HG02870 (cell line): ENCODE results near the gene TMEM126B.
"Not testable (repeated sequence)": the region's sequence is repeated elsewhere in the genome, so short reads cannot be mapped to it uniquely, and the experiment has no call there.

Experiments used
- ATAC-seq: cut with Tn5 transposase; IDR thresholded peaks from one replicate; pipeline ENCODE4 v1.9.1; 2021; ENCODE audit warnings: mild to moderate bottlenecking, moderate library complexity; ENCODE audit not compliant: unreplicated experiment

The TMEM126B gene

DNA sequence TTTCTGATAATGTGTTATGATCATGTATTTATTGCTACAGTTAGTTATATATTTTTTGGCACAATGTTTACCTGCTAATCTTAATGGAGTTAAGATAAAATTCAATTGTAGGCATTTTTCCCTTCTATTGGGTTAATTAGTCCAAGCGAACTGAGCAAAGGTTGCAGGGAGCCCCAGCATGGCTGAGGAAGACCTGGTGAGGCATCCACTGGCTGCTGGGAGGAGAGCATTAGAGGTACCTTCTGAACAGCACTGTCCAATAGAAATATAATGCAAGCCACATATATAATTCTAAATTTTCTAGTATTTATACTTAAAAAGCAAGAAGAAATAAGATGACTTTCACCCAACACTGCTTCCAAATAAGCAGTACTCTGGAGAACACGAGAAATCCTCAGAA, 18.7 kb downstream of the TMEM126B start:
- ATAC-seq, result no peak

DNA sequence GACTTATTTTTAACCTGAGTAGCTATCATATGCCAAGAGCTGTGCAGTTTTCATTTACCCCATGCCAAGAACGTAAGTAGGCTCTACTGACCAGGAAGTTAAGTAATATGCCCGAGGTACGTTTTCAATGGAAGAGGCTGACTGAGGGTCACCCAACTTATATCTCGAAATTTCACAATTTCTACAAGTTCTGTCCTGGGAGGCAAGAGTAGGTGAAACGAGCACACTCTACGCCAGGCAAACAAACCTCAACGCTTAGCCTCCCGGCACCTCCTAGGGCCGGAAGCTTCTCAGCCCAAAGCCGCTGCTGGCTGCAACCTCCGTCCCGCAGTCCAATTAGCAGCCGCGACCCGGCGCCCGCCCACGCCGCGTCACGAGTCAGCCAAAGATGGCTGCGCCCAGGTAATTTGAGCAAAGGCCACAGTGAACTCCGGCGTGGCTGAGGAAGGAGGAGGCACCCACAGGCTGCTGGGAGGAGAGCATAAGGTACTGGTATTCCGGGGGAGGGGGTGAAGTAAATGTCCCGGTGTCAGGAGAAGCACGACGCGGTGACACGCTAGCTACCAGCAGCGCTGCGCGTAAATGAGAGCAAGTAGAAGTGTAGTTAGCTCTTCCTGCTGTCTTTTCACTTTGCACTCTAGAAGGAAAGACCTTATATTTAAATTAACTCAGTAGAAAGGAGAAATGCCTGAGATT, 19.4 kb downstream of the TMEM126B start, which contains the start of gene TMEM126A:
Gene TMEM126A (plus strand): TSS at position 364 of the 696 bp plus-strand sequence. CDS start 2,289 bp downstream, outside the sequence.
- ATAC-seq, result peak; percentile 98

DNA sequence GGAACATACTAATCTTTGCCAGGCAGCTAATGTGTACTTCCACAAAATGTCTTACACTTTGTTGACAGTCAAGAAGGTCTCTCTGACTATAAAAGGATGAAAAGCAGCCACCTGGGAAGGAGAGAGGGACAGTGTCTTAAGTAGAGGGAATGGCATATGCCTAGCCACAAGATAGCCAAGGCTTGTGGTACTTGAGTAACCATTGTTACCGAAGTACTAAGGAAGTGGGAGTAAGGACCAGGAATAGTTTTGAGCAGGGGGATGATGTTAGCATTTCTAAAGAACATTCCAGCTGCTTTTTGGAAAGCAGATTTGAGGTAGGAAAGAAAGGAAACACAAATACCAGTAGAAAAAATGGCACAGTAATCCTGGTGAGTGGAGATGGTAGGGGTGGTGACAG, 22.7 kb downstream of the TMEM126B start:
- ATAC-seq, result no peak

DNA sequence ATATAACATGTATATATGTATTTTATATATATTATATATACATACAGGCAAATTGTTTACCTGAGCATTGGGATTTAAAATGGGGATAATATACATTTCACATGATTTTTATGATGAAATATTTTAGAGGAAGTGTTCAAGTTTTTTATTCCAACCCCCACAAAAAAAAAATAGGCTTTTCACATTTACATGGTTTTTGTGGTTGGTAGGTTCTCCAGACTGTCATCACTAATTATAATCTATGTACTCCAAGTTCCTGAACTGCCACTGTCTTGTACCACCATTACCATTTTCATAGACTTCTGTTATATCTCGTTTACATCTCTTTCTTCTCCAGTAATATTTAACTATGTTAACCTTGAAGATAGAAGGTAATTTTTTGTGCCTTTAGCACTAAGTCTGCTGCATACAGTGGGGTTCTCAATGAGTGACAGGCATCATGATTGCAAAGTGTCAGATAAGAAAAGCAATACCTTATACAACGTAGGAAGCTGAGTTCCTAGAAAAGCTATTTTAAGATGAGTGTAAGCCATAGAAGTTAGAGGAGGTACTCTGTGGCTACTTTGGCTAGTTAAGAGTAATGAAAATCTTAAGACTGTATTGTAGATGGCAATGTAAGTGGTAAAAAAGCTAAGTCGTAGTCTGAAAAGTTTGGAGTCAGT, 24.5 kb downstream of the TMEM126B start:
- ATAC-seq, result no peak

DNA sequence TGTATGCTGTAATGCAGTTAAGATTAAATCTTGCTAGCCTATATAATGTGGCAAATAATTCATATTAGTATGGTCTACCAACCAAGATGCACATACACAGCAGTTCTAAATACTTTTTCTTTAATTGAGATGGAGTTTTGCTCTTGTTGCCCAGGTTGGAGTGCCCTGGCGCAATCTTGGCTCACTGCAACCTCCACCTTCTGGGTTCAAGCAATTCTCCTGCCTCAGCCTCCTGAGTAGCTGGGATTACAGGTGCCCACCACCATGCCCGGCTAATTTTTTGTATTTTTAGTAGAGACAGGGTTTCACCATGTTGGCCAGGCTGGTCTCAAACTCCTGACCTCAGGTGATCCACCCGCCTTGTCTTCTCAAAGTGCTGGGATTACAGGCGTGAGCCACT, 25.9 kb downstream of the TMEM126B start:
- not testable (repeated sequence) for ATAC-seq

DNA sequence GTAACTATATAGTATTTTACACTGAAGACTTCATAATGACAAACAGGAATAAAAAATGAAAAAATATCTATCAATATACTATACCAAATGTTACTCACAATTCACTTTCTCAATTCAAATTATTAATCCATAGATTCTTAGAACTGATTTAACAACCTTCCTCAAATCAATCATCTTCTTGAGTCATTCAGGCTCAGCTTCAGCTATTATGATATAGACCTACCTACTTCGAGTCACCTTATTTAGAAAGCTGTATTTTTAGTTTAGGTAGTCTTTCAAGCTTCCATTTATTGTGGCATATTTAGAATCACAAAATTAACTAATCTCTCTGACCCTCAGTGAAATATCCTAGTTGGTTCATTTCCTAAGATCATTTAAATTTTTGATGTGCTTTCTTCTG, 28.4 kb downstream of the TMEM126B start:
- ATAC-seq, result no peak

DNA sequence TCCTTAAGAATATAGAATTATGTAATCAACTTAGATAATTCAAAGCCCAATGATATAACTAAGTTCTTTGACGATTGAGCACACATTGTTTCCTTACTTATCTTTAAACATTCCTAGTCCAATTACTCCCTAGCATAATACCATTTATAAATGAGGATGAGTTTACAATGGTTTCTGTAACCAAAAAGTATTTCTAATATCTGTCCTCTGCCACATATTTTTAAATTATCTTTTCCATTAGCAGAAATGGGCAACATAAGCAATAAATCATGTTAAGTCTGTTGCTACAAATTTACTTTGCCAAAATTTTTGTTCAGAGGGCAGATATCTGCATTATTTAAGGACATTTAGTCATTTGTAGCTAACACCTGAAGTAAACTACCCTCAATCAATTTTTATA, 29.8 kb downstream of the TMEM126B start:
- ATAC-seq, result no peak

DNA sequence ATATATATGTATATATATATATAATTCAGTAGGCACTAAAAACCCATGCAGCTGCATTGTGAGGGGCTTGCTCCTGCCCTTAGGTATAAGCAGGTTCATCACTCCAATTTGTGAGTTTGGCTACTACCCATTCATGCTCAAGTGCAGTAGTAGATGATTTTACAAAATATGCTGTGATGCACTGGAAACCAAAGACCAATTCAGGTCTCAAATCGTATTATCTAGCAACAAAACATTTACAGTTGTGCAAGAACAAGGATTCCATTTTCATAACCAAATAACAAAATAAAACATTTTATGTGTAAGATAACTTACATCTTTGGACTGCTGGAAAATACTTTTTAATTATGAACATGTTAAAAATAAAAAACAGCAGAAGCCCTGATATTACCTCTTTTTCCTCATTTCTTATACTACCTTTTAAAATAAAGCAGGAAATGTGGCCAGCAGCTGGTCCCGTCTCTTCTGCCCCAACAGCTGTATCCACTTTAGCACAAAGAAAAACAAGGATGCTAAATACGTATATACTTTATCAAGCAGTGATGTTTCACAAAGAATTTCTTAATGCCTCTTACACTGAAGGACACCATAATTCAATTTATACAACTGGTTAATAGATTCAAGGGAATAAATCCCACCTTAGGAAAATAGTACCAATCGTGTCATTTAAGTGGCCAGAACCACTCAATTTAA, 33.7 kb downstream of the TMEM126B start:
- no peak for ATAC-seq

DNA sequence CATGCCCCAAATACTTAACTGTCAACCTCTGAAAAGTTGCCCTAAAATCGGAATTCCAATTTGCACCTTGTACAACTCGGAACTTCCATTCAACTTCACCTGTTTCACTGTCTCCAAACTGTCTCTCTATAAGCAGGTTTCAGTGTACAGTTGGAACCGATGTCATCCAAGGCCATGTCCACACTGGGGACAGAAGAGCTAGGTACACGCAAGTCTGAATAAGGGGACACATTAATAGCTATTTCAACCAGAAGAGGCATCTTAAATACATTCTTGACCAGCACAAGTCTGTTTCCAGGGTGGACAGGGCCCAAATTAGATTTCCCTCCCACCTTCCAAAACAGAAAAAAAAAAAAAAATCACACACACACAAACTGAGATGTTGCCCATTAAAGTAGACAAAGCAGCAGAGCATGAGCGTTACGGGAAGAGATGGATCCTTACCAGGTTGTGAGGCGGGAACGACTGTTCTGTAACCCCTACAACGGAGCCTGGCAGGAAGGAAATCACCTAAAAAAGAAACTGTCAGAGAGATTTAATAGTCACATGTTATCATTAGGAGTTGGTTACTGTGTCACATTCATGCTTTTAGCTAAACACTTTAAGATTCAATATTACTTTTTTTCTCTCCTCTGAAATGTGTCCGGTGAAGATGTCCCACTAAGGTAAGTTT, 34.8 kb downstream of the TMEM126B start:
- no peak for ATAC-seq

DNA sequence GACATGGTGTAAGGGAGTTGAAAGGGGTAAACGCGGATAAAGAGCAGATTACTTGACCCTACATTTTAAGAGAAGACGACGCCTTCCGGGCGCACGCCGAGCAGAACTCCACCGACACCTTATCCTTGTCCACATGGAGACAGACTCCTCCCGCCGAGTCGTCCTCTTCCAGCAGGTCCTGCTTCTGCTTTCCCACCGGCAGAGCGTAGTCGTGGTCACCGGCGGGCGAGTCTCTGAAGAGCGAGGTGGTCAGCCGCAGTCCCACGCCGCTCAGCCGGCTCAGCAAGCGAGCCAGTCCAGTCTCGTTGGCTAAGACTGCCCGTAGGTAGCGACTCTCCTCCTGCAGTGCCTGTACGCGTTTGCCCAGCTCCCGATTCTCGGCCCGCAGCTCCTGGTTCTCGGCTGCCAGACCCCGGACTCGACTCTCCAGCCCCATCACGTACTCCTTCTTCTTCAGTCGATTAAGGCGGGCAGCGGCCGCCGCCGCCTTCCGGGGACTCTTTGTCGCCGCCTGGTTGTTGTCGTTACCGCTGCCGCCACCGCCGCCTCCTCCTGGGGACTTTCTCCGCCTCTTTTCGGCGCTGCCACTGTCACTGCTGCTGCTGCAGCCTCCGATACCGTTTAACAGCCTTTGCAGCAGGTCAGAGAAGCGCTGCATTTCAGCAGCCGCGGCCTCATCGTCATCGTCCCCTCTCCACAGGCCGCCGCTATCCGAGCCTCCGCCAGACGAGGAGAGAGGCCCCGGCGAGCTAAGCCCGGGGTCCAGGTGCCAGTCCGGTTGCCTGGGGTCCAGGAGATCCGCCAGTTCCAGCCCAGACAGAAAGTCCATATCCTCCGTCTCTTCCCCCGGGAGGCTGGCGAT, 35.6 kb downstream of the TMEM126B start:
- peak; percentile 62 for ATAC-seq

DNA sequence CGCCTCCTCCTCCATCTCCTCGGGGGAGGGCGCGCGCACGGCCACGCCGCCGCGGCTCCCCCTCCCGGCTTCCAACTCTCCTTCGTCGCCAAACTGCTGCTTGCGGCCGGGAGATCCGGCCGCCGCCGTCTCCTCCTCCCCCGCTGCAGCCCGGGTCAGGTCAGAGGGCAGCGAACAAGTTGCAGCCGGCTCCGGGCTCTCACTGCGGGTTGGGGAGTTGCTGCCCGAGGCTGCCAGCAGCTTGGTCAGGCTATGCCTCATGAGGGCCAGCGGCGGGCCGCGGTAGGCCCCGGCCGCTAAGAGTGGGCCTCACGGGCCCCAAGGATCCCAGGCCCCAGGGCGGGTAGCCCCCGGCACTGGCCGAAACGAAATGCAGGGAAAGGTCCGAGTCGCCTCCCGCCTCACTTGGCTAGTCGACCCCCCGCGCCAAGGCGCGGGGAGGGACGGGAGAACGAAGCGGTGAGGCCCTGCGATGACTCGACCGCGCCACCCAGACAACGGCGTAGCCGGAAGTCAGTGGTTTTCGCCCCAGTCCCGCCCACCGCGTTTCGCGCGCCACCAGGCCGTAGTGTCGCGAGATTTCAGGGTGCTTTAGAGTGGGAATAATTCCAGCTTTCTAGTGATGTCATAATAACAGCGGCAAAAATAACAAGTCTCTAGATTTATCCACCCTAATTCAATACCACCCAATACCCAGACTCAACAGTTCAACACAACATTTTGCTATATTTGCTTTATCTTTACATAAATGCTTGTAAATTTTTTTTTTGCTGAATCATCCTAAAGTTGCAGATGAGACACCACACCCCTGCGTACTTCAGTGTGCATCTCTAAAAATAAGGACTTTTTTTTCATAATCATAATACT, 36.5 kb downstream of the TMEM126B start, which contains the start of gene CREBZF:
Gene CREBZF (minus strand): TSS at position 515 of the 867 bp plus-strand sequence. CDS start 254 bp downstream, at position 261.
- peak; percentile 86 for ATAC-seq

DNA sequence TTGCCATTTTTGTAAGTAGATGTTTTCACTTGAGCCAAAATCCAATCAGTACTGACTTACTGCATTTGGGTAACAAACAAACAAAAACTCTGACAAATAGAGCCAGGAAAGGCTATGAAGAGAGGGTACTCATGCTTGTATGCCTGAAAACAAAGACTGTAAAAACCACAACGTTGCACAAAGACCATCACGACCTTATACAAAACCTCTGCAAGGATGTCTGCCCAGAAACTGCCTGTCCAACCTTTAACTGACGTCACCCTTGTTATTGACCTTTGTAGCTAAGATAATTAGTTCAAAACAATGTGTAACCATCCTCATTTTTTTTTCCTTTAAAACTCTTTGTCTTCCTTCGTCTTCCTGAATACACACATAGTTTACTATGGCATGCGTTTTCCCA, 37.3 kb downstream of the TMEM126B start:
- ATAC-seq, result no peak

DNA sequence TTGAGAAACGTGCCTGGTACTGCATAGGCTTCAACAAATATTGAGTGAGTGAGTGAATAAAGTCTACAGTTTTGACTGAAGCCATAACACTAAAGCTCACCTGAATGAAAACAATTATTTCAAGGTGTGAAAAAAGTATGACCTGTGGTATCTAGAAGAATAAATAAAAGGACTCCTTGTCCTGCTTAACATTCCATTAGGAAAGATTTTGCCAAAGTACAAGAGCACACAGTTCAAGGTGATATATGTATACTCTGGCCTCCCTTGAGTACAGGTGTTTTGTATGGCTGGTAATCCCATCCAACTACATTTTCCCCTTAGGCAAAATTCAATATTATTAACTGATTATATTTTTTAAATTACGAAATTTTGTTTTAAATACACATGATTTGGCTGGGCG, 38.3 kb downstream of the TMEM126B start:
- ATAC-seq, result no peak

DNA sequence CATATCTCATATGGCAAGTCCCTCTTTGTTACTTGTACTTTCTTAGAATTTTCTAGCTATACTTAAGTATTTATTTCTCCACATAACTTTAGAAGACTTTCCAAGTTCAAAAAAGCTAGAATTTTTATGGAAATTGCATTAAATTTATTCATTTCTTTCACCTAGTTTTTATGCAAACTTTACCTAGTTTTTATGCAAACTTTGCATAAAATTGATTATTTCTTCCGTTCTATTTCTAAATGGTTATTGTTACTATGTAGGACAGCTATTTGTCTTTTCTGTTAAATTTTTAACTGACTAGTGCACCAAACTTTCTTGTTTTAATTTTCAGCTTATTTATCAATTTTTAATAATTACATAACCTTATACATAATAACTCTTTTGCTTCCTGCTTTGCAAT, 39.8 kb downstream of the TMEM126B start:
- no peak for ATAC-seq

DNA sequence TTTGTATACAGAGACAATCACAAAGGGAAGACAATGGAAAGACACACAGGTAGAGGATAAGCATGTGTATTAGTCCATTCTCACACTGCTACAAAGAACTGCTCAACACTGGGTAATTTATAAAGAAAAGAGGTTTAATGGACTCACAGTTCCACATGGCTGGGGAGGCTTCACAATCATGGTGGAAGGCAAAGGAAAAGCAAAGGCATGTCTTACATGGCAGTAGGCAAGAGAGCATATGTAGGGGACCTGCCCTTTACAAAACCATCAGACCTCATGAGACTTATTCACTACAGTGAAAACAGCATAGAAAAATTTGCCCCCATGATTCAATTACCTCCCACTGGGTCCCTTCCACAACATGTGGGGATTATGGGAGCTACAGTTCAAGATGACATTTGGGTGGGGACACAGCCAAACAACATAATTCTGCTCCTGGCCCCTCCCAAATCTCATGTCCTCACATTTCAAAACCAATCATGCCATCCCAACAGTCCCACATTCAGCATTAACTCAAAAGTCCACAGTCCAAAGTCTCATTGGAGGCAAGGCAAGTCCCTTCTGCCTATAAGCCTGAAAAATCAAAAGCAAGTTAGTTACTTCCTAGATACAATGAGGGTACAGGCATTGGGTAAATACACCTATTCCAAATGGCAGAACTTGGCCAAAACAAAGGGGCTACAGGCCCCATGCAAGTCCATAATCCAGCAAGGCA, 42.7 kb downstream of the TMEM126B start:
- not testable (repeated sequence) for ATAC-seq

DNA sequence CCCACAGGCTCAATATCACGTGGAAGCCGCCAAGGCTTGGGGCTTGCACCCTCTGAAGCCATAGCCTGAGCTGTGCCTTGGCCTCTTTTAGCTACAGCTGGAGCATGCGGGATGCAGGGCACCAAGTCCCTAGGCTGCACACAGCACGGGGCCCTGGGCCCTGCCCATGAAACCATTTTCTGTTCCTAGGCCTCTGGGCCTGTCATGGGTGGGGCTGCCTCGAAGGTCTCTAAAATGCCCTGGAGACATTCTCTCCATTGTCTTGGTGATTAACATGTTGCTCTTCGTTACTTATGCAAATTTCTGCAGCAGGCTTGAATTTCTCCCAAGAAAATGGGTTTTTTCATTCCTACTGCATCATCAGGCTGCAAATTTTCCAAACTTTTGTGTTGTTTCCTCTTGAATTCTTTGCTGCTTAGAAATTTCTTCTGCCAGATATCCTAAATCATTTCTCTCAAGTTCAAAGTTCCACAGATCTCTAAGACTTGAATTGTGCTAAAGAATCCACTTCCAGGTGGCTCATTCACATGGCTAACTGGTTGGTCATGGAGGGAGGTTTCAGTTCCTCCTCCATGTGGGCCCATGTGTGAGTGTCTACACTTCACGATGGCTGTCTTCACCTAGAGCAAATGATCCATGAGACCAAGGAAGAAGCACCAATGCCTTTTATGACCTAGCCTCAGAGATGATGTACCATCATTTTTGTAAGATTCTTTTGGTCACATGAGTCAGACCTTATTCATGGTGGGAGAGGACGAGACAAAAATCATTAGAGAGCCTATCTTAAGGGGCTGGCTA, 43.9 kb downstream of the TMEM126B start:
- ATAC-seq, result no peak

DNA sequence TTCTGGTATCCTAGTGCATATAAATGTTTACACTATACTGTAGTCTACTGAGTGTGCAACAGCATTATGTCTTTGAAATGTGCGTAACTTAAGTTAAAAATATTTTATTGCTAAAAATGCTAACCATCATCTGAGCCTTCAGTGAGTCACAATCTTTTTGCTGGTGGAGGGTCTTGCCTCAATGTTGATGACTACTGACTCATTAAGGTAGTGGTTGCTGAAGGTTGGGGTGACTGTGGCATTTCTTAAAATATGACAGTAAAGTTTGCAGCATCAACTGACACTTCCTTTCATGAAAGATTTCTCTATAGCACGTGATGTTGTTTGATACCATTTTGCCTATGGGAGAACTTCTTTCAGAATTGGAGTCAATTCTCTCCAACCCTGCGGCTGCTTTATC, 45.0 kb downstream of the TMEM126B start:
- ATAC-seq, result no peak

DNA sequence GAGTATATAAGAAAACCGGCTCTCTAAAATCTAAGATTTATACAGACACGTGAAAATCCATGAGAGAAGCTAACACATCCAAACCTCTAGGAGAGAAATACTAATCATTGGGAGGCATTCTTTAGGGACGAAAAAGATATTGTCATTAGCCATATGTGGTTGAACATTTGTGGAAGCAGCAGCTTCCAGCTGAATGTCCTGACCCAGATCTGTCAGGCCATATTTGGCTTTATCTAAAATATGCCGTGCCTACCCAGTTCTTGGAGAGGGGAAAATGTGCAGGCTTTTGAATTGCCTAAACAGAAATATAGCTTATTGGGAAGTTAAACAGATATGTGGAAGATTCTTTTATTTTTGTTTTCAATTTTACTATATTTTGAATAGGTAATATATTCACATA, 51.2 kb downstream of the TMEM126B start:
- no peak for ATAC-seq
